ENCODE data around the gene CASP6.
"Not testable (repeated sequence)": the region's sequence is repeated elsewhere in the genome, so short reads cannot be mapped to it uniquely, and the experiment has no call there.

Gene CASP6

GRCh38 chr4:109719604-109720003 lies 16.4 kb upstream of the CASP6 start:
- DNase-seq (ENCODE audit: low spot score): no peak

DNA sequence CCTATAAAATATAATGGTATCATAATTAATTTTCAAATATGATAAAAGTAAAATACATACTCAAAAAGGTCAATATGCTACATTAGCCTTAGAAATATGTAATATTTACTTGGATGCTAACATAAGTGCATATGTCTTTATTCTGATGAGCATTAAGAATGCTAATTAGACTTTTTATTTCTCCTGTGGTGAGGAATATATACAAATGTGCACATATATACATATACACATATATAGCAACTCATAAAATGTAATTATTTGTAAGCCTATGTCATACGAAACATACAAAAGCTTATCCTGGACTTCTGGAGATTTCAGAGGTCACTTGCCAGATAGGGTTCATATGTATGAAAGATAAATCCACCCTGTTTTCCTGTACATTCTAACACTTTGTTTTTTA lies 15.5 kb upstream of the CASP6 start:
- DNase-seq (ENCODE audit: low spot score): no peak

- no peak for DNase-seq (ENCODE audit: low spot score)
Measured at GRCh38 chr4:109713500-109713899, 10.3 kb upstream of the CASP6 start.

- DNase-seq (ENCODE audit: low spot score): no peak
Measured at GRCh38 chr4:109708990-109709389, 5.7 kb upstream of the CASP6 start.

GRCh38 chr4:109708435-109708834 lies 5.2 kb upstream of the CASP6 start:
- no peak for DNase-seq (ENCODE audit: low spot score)

GRCh38 chr4:109703664-109704361 lies 568 bp upstream of the CASP6 start:
- DNase-seq (ENCODE audit: low spot score): no peak

DNA sequence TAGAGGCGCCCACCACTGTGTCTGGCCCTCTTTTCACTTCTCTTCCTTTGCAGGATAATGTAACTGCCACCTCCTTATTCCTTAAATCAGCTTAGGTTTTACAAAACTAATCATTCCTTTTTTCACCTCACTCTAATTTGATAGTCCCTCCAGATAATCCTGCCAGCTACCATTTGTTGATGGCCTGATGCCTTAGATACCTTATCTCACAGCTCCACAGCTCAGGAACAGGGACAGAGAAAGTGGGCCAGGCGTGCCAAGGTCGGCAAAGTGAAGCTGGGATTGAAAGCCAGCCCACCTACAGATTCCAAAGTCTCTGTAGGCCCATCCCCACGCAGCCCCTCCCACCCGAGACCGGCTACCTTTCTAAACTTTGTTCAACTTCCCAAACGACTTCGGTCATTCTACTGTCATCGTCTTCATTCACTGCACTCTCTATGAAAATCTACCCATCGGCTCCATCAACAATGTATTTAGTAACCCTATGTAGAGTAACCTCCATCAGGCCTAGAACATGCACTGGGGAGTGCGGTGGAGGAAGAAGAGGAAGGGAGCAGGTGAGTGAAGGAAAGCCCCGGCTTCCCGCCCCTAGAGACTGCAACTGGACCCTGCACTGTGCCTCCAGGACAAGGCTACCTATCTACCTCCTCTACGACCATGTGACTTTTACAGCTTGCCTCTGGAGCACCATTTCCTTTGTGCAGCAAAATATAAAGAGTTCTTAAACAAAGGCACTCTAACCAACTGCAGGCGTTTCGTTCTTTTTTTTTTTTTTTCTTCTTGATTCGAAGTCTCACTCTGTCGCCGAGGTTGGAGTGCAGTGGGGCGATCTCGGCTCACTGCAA lies 1.5 kb downstream of the CASP6 start:
- no peak for DNase-seq (ENCODE audit: low spot score)

DNA sequence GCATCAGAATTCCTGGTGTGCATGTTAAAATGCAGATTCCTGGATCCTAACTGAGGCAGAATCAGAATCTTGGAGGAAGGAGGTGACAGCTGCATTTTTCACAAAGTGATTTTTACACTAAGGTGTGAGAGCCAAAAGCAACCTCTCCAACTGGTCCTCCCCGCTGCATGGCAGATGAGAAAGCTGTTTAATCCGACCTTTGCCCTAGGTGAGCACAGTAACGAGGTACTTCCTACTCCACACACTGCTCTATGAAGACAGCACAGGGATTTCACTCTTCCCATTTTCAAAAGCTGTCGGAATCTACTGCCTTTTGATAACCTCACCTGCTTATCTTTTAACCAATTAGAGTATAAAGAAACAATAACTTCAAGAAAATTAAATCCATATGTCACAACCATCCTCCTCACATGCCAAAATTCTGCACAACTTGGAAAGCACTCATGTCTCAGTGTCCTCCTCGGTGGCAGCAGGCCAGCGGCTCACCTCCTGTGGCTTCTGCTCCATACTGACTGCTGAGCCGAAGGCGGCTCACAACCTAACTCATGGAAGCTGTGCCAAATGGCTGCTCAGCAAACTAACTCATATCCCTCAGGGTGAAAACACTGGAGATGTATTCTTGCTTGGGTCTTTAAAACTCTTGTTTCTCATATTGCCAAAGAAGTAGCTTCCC lies 3.6 kb downstream of the CASP6 start:
- DNase-seq (ENCODE audit: low spot score): no peak

- no peak for DNase-seq (ENCODE audit: low spot score)
Measured at GRCh38 chr4:109698656-109699055, 4.6 kb downstream of the CASP6 start.

- no peak for DNase-seq (ENCODE audit: low spot score)
Measured at GRCh38 chr4:109691411-109691920, 11.8 kb downstream of the CASP6 start.

DNA sequence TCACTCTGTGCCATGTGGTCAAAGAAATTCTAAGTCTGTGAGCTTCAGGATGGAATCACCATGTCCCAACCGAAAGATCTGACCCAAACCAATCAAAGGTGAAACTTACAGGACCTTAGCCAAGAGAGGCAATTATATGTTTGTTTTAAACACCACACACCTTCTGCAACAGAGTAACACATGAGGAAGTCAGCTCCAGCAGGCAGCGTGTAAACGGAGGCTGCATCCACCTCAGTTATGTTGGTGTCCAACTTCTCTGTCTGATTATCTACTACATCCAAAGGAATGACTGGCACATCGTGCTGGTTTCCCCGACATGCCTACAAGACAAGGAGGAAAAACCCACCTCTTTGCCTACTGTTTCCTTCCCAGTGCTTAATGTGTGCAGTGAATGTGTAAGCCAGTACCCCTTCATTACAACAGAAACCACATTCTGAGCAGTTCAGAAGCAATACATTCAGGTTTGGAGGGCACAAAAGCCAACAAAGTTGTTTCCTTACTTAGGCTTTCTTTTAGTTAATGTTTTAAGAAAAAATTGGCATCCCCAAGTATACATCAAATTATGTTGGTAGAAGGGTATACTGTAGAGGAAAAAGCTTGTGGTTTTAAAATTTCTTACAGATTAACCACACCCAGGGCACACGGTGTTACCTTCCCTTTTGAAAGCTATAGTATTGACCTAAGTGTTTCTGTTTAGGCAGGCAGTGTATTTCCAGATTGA lies 12.4 kb downstream of the CASP6 start:
- no peak for DNase-seq (ENCODE audit: low spot score)

DNA sequence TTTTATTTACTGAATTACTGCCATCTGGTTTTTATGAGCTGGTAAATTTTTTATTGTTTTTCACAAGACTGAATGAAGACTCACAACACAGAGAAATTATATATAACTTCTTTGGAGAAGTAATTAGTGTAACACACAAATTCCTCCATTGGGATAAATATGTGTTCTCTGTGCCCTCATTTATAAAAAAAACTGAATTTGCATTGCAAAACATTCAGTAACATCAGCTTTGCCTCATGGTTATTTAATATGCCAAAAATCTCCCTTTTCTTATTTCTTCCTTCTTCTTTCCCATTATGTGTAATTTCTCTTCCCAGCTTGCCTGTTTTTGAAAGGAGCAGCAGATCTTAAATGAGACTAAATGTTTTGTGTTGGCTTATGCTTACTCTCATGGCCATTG lies 18.5 kb downstream of the CASP6 start:
- no peak for DNase-seq (ENCODE audit: low spot score)

DNA sequence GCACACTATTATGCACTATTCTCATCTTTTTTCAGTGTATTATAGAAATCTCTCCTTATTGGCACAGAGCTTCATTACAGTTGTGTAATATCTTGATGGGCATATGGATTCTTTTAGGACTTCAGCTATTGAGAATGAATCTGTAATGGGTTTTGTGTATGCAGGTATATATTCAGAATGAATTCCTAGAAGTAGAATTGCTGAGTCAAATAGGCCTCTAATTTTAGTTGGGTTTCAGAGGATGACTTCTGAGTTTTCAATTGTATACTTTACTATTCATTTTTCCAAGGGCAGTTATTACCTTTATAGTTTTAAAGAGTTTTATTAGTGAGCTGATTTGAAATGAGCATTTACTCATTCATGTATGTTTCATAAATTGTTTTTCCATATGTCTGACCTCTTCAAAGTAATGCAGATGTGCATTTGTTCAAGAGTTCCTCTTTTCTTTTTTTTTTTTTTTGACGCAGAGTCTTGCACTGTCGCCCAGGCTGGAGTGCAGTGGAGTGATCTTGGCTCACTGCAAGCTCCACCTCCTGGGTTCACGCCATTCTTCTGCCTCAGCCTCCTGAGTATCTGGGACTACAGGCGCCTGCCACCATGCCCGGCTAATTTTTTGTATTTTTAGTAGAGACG lies 19.5 kb downstream of the CASP6 start:
- DNase-seq (ENCODE audit: low spot score): no peak

GRCh38 chr4:109682875-109683274 lies 20.4 kb downstream of the CASP6 start:
- no peak for DNase-seq (ENCODE audit: low spot score)

- not testable (repeated sequence) for DNase-seq (ENCODE audit: low spot score)
Measured at GRCh38 chr4:109678925-109679324, 24.3 kb downstream of the CASP6 start.

DNA sequence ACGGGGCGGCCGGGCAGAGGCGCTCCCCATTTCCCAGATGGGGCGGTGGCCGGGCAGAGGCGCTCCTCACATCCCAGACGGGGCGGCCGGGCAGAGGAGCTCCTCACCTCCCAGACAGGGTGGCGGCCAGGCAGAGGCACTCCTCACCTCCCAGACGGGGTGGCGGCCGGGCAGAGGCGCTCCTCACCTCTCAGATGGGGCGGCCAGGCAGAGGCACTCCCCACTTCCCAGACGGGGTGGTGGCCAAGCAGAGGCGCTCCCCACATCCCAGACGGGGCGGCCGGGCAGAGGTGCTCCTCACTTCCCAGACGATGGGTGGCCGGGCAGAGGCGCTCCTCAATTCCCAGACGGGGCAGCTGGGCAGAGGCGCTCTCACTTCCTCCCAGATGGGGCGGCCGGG lies 24.8 kb downstream of the CASP6 start:
- DNase-seq (ENCODE audit: low spot score): not testable (repeated sequence)

DNA sequence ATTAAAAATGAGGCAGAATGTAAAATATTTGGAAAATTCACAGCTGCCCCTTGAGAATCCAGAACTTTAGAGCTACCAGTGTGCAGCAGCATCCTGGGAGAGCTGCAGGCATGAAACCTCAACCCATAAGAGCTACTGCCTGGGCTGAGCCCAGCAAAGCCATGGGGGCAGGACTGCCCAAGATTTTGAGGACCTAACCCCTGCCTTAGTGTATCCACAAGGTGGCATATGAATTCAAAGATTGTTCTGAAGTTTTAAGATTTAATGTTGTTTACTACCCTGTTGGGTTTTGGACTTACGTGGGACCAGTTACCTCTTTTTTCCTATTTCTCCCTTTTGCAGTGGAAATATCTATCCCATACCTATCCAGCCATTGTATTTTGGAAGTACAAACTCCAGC lies 26.4 kb downstream of the CASP6 start:
- no peak for DNase-seq (ENCODE audit: low spot score)

GRCh38 chr4:109675843-109676242 lies 27.4 kb downstream of the CASP6 start:
- no peak for DNase-seq (ENCODE audit: low spot score)

- DNase-seq (ENCODE audit: low spot score): no peak
Measured at GRCh38 chr4:109675181-109675580, 28.1 kb downstream of the CASP6 start.

- no peak for DNase-seq (ENCODE audit: low spot score)
Measured at GRCh38 chr4:109673303-109673702, 29.9 kb downstream of the CASP6 start.

DNA sequence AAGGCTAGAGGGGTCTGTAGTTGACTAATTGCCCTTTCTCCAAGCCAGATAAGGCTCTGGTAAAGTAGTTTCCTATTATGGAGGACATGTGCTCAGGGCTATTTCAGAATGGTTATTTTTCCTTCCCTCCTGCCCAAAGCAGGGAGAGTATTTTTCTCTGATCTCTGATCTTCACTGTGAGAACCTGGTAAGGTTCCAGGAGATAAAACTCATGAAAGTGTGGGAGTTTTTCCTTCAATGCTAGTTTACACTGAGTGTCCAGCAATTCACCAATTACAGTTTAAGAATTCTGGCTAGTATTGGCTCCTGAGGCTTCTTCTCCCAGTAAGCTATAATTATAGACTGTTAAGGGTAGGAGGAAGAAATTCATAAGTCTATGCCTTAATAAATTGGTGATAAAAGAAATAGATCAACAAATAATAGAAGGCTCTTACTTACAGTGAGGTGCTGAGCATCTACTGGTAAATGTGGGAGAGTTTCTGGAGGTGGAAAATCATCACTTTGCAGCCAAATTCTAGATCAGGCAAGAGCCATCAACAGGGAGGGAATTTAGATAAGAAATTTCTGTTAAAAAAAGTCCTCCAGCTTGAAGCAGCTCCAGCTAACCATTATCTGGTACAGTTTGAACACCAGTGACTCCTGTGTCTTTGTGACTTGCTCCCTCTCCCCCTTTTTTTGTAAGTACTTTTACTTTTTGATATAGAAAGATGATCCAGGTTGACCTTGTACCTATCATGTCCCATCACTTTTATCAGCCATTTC lies 30.9 kb downstream of the CASP6 start:
- no peak for DNase-seq (ENCODE audit: low spot score)
